IPS DF 19.7 (cell line): ENCODE results near the gene OXSR1.
"Not testable (repeated sequence)": the region's sequence is repeated elsewhere in the genome, so short reads cannot be mapped to it uniquely, and the experiment has no call there.

Experiments used
- DNase-seq: peaks from one replicate; pipeline ENCODE4 v3.0.0-alpha.2; 2013; ENCODE audit warnings: low read depth, low spot score

The OXSR1 gene

GRCh38 chr3:38127611-38128302 is 37.6 kb upstream of the OXSR1 start:
- DNase-seq, result no peak

DNA sequence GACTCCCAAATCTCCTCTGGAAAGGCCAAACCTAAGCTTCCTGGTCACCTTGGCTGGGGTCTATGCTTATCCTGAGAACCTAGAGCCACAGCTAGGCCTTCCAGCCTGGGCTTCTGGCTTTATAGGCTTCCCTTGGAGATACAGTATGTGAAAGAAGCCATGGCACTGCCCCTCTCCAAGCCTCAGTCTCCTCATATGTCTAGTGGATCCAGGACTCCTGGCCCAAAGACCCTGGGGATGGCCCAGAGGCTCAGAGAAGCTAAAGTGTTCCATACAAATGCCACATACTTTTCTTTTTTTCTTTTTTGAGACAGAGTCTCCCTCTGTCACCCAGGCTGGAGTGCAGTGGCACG is 37.1 kb upstream of the OXSR1 start:
- no peak for DNase-seq

- no peak for DNase-seq
Measured at GRCh38 chr3:38129058-38129457, 36.3 kb upstream of the OXSR1 start.

DNA sequence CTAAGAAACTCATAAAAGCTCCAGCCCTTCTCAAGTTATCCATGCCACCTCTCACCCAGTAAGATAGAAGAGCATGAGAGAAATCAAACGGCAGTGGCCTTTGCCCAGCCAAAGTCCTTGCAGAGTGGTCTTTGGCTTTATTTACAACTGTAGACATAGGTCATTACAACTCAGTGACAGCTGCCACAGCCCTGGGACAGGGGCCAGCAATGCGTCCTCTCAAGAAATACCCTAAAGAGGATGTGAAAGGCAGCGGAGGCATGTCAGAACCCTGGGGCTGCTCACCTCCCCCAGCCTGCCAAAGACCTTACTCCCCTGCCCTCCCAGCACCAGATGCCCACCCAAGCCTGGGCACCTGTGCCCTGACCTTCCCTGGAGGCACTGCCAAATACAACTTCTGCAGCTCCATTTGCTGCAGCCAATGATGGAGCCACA is 34.7 kb upstream of the OXSR1 start:
- DNase-seq, result no peak

DNA sequence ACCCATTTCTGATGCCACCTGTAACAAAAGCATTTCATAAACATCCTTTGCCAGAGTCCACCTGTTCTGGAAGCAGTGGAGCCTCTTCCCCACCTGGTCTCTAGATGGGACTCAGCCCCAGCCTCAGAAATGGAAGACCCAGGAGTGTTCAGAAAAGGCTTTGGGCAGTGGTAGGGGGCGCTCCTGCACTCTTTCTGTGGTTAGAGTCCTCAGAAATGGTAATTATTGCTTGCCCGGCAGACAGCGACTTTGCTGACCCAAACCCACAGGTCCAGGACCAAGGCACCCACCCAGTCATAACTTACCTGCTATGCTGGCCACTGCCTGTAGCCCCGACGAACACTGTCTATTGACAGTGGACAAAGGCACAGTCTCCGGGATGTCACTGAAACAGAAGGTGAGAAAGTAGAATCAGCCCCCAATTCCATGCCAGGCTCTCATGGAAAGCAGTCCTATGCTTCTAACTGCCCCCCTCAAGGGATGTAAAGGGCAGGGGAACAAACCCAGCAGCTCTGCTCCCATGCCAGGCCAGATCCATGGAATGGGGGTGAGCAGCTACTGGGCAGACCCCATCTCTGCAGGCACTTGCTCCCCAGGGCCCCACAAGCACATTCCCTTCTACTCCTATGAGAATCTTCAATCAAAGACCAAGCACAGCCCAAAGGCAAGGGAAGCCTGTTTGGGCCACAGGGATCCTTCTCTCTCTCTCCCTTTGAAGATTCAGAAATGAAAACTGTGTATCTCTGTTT is 33.5 kb upstream of the OXSR1 start:
- no peak for DNase-seq

- no peak for DNase-seq
Measured at GRCh38 chr3:38133209-38133556, 32.2 kb upstream of the OXSR1 start.

DNA sequence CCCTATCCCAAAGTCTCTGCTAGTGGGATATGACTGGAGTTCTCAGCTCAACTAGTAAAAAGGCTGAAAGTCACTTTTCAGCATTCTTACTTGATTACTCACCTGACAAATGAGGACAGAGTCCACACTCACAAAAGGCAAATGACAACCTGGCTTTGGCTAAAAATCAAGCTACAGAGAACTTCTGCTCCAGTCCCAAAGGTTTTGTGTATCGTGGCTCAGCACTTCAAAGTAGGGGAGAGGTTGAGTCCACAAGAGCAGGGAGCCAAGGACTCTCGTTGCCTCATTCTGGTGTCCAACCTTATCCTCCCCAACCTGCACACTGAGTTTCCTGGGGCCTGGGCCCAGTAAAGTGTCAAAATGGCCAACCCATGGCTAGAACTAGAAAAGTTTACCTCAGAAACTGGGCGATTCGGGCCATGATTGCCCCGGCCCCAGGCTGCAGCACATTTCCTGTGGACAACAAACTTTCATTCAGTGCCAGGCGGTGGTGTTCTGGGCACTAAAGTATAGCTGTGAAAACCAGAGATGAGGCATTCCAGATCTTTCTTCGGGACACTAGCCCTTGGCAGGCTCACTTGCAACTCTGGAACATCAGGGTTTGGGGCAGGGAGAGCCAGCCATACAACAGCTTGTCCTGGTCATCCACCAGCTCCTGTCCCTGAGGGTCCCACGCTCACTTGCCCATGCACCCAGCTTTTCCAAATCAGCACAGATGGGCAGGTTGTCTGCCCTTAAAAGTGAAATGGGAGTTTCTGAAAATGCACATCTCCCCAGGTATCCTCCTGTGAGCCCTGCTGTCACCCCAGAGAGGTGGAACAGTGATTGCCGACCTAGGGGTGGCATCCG is 31.6 kb upstream of the OXSR1 start:
- no peak for DNase-seq

- DNase-seq, result not testable (repeated sequence)
Measured at GRCh38 chr3:38134517-38135143, 30.7 kb upstream of the OXSR1 start.

DNA sequence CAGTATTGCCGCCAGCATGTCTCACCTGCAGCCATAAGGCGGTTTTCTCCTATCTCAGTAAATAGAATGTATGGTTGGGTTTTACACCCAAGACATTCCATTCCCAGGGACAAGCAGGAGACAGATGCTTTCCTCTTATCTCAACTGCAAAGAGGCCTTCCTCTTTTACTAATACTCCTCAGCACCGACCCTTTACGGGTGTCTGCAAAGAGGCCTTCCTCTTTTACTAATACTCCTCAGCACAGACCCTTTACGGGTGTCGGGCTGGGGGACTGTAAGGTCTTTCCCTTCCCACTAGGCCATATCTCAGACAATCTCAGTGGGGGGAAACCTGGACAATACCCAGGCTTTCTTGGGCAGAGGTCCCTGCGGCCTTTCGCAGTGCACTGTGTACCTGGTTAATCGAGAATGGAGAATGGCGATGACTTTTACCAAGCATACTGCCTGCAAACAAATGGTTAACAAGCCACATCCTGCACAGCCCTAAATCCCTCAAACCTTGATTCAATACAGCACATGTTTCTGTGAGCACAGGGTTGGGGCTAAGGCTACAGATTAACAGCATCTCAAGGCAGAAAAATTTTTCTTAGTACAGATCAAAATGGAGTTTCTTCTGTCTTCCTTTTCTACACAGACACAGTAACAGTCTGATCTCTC is 29.6 kb upstream of the OXSR1 start:
- not testable (repeated sequence) for DNase-seq

GRCh38 chr3:38136393-38136776 is 29.0 kb upstream of the OXSR1 start:
- no peak for DNase-seq

GRCh38 chr3:38136777-38137614 is 28.3 kb upstream of the OXSR1 start, which contains the start of gene ACAA1:
TSS of gene ACAA1 (minus strand) at chr3:38137127. CDS start at chr3:38137035, 92 bp downstream.
- DNase-seq, result peak; percentile 98

GRCh38 chr3:38137615-38138348 is 27.6 kb upstream of the OXSR1 start:
- DNase-seq, result no peak

GRCh38 chr3:38138349-38139190 is 26.8 kb upstream of the OXSR1 start, which contains the start of gene MYD88:
TSS of gene MYD88 (plus strand) at chr3:38138661. CDS start at chr3:38138701, 40 bp downstream.
- DNase-seq, result no peak

GRCh38 chr3:38139191-38139590 is 26.1 kb upstream of the OXSR1 start:
- DNase-seq, result no peak

- no peak for DNase-seq
Measured at GRCh38 chr3:38139652-38140051, 25.7 kb upstream of the OXSR1 start.

GRCh38 chr3:38140326-38141172 is 24.8 kb upstream of the OXSR1 start:
- DNase-seq, result no peak

- DNase-seq, result no peak
Measured at GRCh38 chr3:38141173-38141951, 24.0 kb upstream of the OXSR1 start.
